NCI-H1694 treated with DMSO at 0.1 percent for 48 hours (cell line): ENCODE measurements around the gene COA3.

Experiments
- DNase-seq: peaks from one replicate; lab custom pipeline; 2025; lab: John Stamatoyannopoulos, UW

Gene COA3

DNA sequence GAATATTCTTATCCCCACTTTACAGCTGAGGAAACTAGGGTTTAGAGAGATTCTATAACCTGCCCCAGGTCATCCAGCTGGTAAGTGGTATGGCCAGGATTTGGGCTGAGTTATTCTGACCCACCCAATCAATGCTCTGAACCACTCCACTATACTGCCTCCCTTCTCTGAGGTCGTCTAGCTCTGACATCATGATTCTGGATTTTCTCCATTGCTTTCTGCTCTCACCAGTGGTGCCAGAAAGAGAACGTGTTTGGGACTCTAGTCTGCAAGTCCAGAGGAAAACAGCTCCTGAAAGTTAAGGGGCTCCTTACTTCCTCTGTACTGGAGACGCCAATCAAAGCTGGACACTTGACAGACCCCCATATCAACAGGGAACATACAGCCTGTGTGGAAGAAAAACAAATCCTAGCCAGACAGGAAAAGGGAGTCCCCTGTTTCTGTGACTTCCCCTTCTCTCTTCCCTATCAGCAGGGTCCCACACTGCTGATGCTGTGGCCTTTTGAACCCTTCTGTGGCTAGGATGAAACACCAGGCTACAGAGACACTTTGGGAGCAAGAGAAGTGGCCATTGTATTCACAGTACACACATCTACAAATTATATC is 47.7 kb downstream of the COA3 start:
- no peak for DNase-seq

DNA sequence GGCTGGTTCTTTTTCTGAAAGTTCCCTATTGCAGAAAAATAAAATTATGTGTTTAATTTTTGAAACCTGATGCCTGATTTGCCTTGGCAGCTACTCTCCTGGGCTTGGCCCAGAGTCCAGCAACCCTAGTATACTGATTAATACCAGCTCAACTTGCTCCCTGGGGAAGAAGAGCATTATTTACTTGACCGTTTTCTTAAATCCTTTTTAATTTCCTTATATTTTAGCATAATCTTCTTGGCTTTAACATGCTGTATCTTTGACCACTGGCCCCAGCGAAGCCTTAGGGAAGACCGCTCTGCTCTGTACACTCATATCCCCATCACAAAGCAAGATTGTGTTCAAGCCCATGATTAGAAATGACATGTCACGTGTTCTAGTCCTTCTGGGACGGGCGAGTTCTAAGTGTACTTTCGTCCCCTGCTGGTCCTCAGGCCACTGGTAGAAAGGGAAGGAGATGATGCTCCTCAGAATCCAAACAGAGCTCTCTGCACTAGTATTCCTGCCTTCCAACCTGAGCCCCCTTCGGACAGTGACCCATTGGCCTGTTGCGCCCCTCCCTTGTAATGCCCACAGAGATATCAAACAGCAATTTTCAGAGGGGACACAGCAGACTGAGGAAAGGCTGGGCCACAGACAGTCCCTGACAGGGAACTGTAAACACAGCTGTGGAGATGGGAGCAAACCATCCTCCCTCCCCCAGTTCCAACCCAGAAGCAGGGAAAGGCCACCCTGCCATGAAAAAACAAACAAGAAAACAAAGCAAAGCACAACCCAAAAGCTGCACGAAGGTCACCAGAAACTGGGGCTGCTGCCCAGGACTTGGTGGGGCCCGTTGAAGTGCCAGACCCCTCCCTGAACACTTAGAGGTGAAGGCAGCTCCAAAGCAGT is 49.4 kb downstream of the COA3 start:
- DNase-seq, result no peak

DNA sequence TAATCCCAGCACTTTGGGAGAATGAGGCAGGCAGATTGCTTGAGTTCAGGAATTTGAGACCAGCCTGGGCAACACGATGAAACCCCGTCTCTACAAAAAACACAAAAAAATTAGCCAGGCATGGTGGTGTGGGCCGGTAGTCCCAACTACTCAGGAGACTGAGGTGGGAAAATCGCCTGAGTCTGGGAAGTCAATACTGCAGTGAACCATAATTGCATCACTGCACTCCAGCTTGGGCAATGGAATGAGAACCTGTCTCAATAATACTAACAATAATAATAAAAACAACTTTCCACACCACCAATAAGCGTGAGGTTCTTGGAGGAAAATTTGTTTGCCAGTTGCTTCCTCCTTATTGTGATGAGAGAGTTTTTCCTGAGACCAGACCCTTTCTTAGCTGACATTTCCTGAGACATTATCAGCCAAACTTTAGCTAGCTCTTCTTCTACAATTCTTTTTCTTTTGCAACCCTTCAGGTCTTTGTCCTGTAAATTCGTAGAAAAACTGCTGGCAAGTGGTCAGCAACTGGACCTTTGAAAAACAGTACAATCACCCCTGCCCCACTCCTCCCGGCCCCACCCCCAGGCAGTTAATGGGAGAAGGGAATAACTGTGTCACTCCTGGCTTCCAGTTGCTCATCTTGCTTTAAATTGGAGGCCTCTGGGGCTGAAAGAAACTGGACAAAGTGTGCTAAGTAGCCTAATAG is 50.1 kb downstream of the COA3 start:
- DNase-seq, result no peak
